ENCODE data around the gene RUFY2.
"Not testable (repeated sequence)": the region's sequence is repeated elsewhere in the genome, so short reads cannot be mapped to it uniquely, and the experiment has no call there.

RUFY2 gene, protein sequence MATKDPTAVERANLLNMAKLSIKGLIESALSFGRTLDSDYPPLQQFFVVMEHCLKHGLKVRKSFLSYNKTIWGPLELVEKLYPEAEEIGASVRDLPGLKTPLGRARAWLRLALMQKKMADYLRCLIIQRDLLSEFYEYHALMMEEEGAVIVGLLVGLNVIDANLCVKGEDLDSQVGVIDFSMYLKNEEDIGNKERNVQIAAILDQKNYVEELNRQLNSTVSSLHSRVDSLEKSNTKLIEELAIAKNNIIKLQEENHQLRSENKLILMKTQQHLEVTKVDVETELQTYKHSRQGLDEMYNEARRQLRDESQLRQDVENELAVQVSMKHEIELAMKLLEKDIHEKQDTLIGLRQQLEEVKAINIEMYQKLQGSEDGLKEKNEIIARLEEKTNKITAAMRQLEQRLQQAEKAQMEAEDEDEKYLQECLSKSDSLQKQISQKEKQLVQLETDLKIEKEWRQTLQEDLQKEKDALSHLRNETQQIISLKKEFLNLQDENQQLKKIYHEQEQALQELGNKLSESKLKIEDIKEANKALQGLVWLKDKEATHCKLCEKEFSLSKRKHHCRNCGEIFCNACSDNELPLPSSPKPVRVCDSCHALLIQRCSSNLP

DNA sequence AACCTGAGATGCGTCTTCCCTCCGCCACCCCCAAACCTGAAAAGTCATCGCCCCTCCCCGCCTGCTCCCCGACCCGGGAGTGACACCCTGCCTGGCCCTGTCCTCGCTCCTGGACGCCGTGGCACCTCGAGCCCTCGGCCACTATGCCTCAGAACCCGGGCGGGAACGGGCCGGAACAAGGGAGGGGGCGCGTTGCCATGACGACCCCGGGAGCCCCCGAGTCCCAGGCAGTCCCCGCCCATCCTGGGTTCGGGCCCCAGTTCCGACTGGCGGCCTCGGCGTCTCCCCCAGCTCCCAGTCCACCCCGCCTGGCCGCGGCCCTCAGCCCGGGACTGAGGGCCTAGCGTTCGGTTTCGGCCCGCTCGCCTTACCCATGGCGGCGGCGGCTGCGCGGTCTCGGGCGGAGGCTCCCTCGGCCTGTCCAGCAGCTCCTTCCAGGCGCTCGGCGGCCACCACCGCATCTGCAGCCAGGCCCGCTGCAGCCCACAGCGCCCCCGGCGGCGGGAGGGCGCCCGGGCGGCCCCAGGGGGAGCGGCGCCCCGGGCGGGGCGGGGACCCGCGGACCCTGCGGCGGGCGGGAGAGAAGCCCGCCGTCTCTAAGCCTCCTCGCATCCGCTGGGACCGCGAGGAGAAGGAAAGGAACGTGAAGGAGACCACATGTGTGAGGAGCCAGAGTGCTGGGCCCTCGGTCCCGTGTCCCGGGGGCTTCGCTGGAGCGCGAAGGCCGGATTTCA lies at the start of gene RUFY2:
Gene RUFY2, minus strand, starts transcription at position 463 of the 734 bp plus-strand sequence. Its CDS starts 88 bp downstream, at position 375.
- no peak for DNase-seq (ENCODE audit: low read depth, low spot score)
- peak within 1 kb of the TSS; percentile 54 for H3K27ac ChIP-seq

DNA sequence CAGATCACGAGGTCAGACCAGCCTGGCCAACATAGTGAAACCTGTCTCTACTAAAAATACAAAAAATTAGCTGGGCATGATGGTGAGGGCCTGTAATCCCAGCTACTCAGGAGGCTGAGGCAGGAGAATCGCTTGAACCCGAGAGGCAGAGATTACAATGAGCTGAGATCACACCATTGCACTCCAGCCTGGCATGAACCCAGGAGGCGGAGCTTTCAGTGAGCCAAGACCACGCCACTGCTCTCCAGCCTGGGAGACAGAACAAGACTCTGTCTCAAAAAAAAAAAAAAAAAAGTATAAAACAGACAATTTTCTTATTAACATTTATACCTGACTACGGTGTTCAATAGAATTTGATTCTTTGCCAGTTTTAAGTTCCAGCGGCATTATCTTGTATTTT lies 42.6 kb upstream of the RUFY2 start:
- H3K27ac ChIP-seq; DNase-seq (ENCODE audit: low read depth, low spot score): not testable (repeated sequence)

DNA sequence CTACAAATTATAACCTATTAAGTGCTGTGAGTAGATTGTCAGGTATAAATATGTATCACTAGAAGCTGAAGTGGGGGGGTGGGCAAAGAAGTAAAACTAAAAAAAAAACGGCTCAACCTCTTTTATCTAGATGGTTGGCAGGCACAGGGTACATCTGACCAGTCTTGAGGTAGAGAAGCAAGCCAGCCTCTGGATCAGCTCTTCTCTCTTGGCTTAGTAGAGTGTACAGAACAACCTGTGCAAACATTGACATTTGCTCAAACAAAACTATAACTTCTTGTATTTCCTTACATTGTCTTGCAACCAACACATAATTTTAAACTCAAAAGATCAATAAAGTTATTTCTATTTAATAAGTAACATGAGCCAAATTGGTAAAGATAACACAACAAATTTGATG lies 39.1 kb upstream of the RUFY2 start:
- H3K27ac ChIP-seq: no peak overlapping the region

DNA sequence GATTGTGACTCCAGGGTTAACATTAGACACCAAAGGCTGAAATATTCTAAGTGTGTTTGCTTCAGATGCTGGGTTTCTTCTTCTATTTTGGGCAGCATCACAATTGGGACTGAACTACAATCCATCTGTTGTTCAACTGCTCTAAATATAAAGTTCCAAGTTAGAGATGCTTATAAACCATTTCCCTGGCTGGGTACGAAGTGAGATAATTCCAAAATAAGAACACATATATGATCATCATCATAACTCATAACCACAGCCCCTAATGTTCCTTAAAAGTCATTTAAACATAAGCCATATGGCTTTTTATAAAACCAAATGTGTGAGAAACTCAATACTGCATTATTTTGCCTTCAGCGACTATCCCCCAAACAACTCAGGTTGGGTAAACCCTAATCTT lies 35.9 kb upstream of the RUFY2 start:
- no peak for DNase-seq (ENCODE audit: low read depth, low spot score)
- H3K27ac ChIP-seq: no peak overlapping the region

More for the DNA sequence above, 39.1 kb upstream of the RUFY2 start:
- DNase-seq (ENCODE audit: low read depth, low spot score): no peak

DNA sequence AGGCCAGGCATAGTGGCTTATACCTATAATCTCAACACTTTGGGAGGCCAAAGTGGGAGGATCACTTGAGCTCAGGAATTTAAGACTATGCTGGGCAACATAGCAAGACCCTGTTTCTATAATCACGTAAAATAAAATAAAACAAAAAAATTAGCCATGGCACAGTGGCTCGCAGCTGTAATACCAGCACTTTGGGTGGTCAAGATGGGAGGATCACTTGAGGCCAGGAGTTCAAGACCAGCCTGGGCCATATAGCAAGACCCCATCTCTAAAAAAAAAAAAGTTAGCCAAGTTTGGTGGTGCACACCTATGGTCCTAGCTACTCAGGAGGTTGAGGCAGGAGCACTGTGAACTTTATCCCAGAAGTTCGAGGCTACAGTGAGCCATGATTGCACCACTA lies 33.8 kb upstream of the RUFY2 start:
- H3K27ac ChIP-seq: no peak overlapping the region
- no peak for DNase-seq (ENCODE audit: low read depth, low spot score)

DNA sequence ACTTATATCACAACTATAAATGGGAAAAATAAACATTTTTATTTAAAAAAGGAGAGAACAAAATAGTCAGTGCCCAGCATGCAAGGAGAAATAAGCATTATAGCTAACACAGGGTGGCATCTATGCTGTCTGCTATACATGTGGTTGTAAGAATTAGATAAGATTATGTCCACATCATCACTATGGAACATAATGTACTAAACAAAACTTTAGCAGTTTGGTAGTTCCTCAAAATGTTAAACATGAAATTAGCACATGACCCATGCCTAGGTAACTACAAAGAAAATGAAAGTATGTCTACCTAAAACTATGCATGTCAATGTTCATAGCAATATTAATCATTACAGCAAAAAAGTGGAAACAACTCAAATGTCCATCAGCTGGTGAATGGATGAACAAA lies 28.7 kb upstream of the RUFY2 start:
- H3K27ac ChIP-seq: no peak overlapping the region
- DNase-seq (ENCODE audit: low read depth, low spot score): no peak

DNA sequence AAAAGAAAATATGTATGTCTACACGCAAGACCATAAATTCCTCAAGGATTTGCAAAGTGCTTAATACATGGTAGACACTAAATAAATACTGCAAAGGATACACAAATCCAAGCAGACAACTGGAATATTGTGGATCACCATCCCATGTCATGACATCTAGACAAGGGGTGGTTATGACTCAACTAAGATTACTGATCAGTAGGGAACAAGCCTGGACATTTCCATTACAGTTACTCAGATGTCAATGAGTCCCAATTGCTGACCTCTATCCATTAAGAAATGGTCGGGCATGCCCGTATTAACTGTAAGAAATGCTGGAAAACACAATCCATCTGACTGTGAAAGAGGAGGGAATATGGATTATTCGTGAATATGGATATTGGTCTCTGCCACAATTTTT lies 27.6 kb upstream of the RUFY2 start:
- peak overlapping the region; percentile 32 for H3K27ac ChIP-seq
- peak; percentile 29 for DNase-seq (ENCODE audit: low read depth, low spot score)

DNA sequence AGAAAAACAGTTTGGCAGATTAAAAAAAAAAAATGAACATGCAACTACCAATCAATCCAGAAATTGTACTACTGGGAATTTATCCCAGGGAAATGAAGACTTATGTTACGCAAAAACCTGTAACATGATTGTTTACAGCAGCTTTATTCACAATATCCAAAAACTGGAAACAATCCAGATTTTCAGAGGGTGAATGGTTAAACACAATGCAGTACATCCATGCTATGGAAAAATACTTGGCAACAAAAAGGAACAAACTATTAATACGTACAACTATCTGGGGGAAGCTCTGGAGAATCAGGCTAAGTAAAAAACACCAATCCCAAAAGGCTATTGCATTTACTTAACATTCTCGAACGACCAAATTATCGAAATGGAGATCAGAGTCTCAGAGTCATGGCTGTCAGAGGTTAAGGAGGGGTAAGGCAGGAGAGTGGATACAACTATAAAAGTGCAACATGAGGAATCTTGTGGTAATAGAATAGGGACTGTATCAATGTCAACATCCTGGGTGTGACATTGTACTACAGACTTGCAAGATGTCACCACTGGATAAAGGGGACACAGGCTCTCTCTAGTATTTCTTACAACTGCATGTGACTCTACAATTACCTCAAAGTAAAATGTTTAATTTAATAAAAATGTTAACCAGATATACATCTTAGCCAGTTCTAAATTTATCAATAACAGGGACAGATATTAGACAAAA lies 21.5 kb upstream of the RUFY2 start:
- no peak for DNase-seq (ENCODE audit: low read depth, low spot score)
- no peak overlapping the region for H3K27ac ChIP-seq

DNA sequence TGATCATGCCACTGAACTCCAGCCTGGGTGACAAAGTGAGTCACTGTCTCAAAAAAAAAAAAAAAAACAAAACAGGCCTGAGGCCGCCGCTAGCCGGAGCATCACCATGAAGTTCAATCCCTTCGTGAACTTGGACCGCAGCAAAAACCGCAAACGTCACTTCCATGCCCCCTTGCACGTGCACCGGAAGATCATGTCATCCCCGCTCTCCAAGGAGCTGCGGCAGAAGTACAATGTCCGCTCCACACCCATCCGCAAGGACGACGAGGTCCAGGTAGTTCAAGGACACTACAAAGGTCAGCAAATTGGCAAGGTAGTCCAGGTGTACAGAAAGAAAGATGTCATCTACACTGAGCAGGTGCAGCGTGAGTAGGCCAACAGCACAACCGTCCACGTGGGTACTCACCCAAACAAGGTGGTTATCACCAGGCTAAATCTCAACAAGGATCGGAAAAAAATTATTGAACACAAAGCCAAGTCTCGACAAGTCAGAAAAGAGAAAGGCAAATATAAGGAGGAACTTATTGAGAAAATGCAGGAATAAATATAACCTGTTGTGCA lies 17.5 kb upstream of the RUFY2 start:
- no peak overlapping the region for H3K27ac ChIP-seq
- no peak for DNase-seq (ENCODE audit: low read depth, low spot score)

DNA sequence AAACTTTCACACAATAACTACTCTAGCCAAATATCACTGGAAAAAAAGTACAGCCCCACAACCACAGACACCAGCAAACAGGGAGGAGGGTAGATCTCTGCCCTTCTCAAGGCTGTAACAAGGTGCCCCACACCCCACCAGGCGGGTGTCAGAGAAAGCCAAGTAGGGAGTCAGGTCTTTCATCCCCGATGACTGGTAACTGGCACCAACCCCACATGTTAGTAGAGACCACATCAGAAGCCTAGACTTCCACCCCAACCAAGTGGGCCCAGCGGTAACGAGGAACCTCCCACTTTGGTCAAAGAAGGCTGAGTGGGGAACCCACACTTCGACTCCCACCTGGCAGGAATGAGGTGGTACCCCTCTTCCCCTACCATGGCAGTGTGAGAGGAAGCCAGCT lies 16.4 kb upstream of the RUFY2 start:
- no peak for DNase-seq (ENCODE audit: low read depth, low spot score)
- H3K27ac ChIP-seq: no peak overlapping the region

DNA sequence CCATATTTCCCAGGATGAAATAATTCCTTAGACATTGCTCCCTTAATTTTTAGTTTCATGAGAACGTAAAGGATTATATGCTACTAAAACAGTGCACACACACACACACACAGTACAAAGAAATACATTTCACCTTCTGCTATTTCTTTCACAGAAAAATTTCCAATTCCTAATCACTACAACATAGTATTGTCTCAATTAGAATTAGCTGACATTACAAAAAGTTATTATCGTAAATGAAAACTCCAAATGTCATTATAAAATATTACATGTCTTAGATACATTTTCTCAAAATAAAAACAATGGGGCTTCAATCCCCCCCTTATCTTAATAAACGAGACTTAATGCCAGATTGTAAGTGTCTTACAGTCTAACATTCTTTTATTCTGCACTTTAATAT lies 12.3 kb upstream of the RUFY2 start:
- H3K27ac ChIP-seq: no peak overlapping the region
- no peak for DNase-seq (ENCODE audit: low read depth, low spot score)

DNA sequence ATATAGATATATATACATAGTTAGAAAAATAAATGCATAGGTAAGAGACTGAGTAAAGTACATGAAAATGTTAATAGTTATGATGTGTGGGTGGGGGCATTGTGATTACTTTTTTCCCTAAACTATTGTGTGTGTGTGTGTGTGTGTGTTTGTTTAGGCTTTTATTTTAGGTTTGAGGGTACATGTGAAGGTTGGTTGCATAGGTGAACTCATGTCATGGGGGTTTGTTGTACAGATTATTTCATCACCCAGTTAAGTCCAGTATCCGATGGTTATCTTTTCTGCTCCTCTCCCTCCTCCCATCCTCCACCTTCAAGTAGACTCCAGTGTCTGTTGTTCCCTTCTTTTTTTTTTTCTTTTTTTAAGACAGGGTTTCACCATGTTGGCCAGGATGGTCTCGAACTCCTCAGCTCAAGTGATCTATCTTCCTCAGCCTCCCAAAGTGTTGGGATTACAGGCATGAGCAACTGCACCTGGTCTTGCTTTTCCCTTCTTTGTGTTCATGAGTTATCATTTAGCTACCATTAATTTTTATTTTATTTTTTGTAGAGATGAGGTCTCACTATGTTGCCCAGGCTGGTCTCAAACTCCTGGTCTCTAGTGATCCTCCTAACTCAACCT lies 1.9 kb upstream of the RUFY2 start:
- no peak for DNase-seq (ENCODE audit: low read depth, low spot score)
- no peak overlapping the region for H3K27ac ChIP-seq

DNA sequence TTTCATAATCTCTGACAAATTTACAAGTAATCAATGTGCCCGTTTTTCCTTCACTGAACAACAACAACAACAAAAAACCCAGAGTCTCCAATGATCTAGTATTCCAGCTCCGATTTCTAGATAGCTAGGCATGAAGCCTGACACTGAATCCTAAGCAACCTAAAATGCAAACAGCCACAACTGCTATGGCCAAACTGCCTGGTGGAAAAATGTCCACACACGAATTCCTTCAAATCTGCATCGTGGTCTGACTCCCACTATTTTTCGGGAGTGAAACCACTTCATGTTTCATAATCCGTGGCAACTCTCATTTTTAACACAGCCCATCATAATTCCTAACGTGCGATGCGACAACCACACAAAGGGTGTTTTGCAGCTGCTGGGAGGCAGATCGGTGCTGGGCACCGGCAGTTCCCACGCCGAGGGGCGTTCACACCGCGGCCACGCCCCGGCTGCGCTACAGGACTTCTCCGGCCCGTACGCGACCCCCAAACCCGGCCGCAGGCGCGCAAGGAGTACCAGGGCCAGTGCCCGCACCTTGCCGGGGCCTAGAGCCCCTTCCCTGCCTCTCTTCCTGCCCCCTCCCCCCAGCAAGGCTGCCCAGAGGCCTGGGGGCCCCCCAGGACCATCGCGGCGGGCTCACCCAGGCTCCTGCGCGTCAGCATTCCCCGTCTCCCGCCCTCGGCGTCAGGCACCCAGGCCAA lies 814 bp downstream of the RUFY2 start:
- no peak for DNase-seq (ENCODE audit: low read depth, low spot score)
- peak overlapping the region; percentile 54 for H3K27ac ChIP-seq

DNA sequence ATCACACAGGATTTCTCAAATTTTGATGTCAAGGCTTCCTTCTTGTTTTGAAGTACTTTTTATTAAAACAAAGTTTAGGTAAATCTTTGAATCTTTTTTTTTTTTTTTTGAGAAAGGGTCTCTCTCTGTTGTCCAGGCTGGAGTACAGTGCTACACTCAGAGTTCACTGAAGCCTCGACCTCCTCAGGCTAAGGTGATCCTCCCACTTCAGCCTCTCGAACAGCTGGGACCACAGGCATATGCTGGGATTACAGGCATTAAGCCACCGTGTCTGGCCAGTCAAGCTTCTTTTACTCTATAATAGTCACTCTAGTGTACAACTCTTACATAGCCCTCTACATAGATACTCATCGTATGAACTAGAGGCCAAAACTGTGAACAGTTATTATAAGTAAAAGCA lies 3.4 kb downstream of the RUFY2 start:
- H3K27ac ChIP-seq: no peak overlapping the region
- no peak for DNase-seq (ENCODE audit: low read depth, low spot score)

DNA sequence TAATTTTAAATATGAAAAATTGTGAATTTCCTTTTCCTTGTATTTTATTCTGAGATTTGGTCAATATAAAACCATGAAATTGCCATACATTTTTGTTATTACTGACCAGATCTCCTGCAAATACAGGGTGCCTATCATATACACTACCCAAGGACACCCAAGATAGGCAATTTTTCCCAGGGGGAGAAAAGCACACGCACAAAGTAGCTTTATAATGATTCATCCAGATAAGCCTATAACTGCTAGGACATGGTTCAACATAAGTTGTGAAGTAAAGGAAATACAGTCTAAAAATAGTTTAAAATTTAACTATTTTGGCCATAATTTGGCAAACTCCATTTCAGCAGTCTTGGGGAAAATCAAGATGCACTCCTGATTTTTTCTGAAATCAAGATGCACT lies 4.8 kb downstream of the RUFY2 start:
- DNase-seq (ENCODE audit: low read depth, low spot score): no peak
- H3K27ac ChIP-seq: no peak overlapping the region

DNA sequence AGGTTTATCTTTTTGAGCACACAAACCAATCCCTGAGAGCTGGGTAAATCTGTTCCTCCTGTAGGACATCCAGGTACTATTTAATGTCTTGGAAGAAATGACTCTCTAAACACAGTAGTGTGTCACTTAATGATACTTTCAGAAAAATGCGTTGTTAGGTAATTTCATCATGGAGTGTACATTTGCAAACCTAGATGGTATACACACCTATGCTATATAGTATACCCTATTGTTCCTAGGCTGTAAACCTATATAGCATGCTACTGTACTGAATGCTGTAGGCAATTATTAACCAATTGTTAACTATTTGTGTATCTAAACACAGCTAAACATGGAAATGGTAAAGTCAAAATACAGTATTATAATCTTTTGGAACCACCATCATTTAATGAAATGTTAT lies 10.1 kb downstream of the RUFY2 start:
- no peak overlapping the region for H3K27ac ChIP-seq
- DNase-seq (ENCODE audit: low read depth, low spot score): no peak

DNA sequence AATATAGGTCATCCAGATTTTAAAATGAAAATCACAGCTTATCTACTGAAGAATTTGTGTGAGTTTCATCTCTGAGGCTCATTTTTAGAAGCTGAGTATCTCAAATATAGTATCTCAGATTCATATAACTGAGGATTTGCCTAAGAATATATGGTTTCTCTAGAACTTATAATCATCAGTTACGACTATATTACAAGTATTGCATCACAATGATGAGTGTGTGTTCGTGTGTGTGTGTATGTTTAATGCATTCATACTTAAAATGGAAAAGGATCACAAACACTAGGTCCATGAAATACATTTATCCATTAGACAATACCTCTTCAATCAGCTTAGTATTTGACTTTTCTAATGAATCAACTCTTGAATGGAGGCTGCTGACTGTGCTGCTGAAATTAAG lies 21.3 kb downstream of the RUFY2 start:
- no peak for DNase-seq (ENCODE audit: low read depth, low spot score)
- peak overlapping the region; percentile 15 for H3K27ac ChIP-seq

DNA sequence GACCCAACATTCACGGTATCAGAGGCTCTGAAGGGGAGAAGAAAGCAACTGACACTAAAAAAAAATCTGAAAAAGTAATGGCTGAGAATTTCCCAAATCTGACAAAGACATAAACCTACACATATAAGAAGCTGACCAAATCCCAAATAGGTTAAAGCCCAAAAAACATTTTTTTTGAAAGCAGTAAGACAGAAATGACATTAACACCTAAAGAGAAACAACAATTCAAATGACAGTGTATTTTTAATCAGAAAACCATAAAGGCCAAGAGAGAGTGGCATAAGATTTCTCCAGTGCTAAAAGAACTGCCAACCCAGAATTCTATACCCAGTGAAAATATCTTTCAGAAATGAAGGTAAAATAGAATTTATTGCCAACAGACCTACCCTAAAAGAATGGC lies 35.5 kb downstream of the RUFY2 start:
- no peak for DNase-seq (ENCODE audit: low read depth, low spot score)
- no peak overlapping the region for H3K27ac ChIP-seq

DNA sequence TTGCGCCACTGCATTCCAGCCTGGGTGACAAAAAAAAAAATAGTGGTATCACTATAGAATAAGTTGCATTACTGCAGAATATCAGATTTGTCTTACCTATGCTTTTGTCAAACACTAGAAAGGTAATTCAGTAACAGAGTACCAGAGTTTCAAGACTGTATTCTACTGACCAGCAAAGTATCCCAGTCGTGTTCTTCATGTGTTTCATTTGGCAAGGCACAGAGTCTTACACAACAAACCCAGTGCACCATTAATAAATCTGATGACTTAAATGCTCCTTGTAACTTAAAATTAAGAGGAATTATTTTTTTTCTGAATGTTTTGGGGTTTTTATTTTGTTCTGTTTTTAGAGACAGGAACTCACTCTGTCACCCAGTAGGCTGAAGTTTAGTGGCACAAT lies 40.0 kb downstream of the RUFY2 start:
- no peak overlapping the region for H3K27ac ChIP-seq
- DNase-seq (ENCODE audit: low read depth, low spot score): no peak

Data from epithelial cell of prostate (primary cell).